Vagina (tissue), 2 donors: ENCODE data around the gene CBLN2. TPM values are rescaled to one million over a fixed set of nuclear protein-coding genes. Genes with fewer than 3 reads are reported as not detected.

Experiments used
- DNase-seq, 2 donors: peaks; one replicate each; pipeline ENCODE4 v3.0.0-alpha.2; 2017; ENCODE audit errors: extremely low spot score in 2 of 2
- H3K27ac ChIP-seq: fragments of 200-600 bp; sonication (generic); one replicate; pipeline ENCODE4 v1.5.1; 2019
- H3K27me3 ChIP-seq: fragments of 200-600 bp; sonication (generic); one replicate; pipeline ENCODE4 v1.5.1; 2019
- H3K36me3 ChIP-seq, 2 donors: fragments of 200-600 bp; sonication (generic); one replicate each; pipeline ENCODE4 v1.5.1; 2017 to 2019
- H3K4me1 ChIP-seq: fragments of 200-600 bp; sonication (generic); one replicate; pipeline ENCODE4 v1.5.1; 2019
- H3K4me3 ChIP-seq, 2 donors: fragments of 200-600 bp; sonication (generic); 1 replicate in 1 of 2; 2 replicates in 1 of 2; pipeline ENCODE4 v1.5.1; 2016 to 2019
- H3K9me3 ChIP-seq: fragments of 200-600 bp; sonication (generic); one replicate; pipeline ENCODE4 v1.5.1; 2019
- POLR2A ChIP-seq, 2 donors: fragments of 450-650 bp; IDR thresholded peaks; one replicate each; pipeline ENCODE4 v1.6.1; 2017; ENCODE audit warnings: antibody characterized with exemption in 2 of 2, mild to moderate bottlenecking in 2 of 2, moderate library complexity in 2 of 2
- POLR2AphosphoS5 ChIP-seq, 2 donors: sonication (generic); formaldehyde crosslinking; IDR thresholded peaks; one replicate each; pipeline ENCODE4 v1.9.0; 2017; ENCODE audit warnings: antibody characterized with exemption in 2 of 2, mild to moderate bottlenecking in 2 of 2, low read depth in 1 of 2; ENCODE audit not compliant: insufficient read depth in 1 of 2
- intact Hi-C: fragments of 100-400 bp; cut with DNase I; formaldehyde crosslinking; loops from one replicate; pipeline ENCODE4 v1.15.1; 2023
- total RNA-seq: library from RNA; depleted of rRNA; stranded (reverse); fragments of >200 nt; gene quantifications from one replicate; pipeline ENCODE4 v1.2.3, GENCODE V29; 2016
- TF ChIP-seq, protein P1 (sequence below), 3 experiments: fragments of 450-650 bp in 2 of 3; fragments of 200-600 bp in 1 of 3; sonication (generic) in 1 of 3; IDR thresholded peaks; one replicate each; pipeline ENCODE4 v1.5.1; 2017 to 2019; ENCODE audit warnings: antibody characterized with exemption in 3 of 3, mild to moderate bottlenecking in 2 of 3, moderate library complexity in 2 of 3

The CBLN2 gene
- total RNA-seq, 1 donor from 2014 or later, result not detected

- Histone ChIP-seq H3K27ac (no peak overlapping the region), H3K4me1 (peaks cover 10% of the 10 kb centered on the region), H3K4me3 (no peak overlapping the region), H3K36me3 (no peaks in the 10 kb centered on the region), H3K9me3 (no peaks in the 10 kb centered on the region), H3K27me3 (no peaks in the 10 kb centered on the region)
- intact Hi-C loops, result no loop called here
- TF ChIP-seq, protein P1, sequence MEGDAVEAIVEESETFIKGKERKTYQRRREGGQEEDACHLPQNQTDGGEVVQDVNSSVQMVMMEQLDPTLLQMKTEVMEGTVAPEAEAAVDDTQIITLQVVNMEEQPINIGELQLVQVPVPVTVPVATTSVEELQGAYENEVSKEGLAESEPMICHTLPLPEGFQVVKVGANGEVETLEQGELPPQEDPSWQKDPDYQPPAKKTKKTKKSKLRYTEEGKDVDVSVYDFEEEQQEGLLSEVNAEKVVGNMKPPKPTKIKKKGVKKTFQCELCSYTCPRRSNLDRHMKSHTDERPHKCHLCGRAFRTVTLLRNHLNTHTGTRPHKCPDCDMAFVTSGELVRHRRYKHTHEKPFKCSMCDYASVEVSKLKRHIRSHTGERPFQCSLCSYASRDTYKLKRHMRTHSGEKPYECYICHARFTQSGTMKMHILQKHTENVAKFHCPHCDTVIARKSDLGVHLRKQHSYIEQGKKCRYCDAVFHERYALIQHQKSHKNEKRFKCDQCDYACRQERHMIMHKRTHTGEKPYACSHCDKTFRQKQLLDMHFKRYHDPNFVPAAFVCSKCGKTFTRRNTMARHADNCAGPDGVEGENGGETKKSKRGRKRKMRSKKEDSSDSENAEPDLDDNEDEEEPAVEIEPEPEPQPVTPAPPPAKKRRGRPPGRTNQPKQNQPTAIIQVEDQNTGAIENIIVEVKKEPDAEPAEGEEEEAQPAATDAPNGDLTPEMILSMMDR (IDR thresholded peaks at IDR 0.05), result no peak
- no peak for TF ChIP-seq POLR2AphosphoS5 (IDR thresholded peaks at IDR 0.05; ENCODE audit: insufficient read depth in 1 of 2, low read depth in 1 of 2)
- no peak for TF ChIP-seq POLR2A (IDR thresholded peaks at IDR 0.05)
- no peak for DNase-seq
Measured at GRCh38 chr18:72542342-72542741, 1.8 kb downstream of the CBLN2 start.

- Histone ChIP-seq H3K27me3 (no peaks in the 10 kb centered on the region), H3K36me3 (no peaks in the 10 kb centered on the region), H3K9me3 (no peaks in the 10 kb centered on the region), H3K27ac (no peak overlapping the region), H3K4me3 (no peak overlapping the region), H3K4me1 (peaks cover 10% of the 10 kb centered on the region)
- no peak for TF ChIP-seq POLR2AphosphoS5 (IDR thresholded peaks at IDR 0.05; ENCODE audit: insufficient read depth in 1 of 2, low read depth in 1 of 2)
- TF ChIP-seq POLR2A (IDR thresholded peaks at IDR 0.05), result no peak
- TF ChIP-seq, protein P1 (IDR thresholded peaks at IDR 0.05), result no peak
- no peak for DNase-seq
- intact Hi-C loops, result no loop called here
Measured at GRCh38 chr18:72541871-72542332, 2.2 kb downstream of the CBLN2 start.

DNA sequence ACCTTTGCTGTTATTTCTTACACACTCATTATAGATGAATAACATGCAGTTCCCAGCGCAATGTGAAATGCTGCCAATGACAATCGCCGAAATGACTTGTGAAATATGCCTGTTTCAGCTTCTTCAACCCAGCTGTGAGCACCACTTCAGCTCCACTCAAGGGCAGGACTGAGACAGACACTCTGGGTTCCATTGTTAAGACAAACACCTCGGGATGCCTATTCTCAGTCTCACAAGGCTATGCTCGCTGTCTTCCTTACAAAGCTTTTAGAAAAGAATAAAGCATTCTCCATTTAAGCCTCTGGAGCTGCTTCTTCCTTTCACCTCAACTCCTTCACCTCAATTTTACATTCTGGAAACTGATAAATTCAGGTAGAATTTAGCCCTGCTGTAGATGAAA, 4.2 kb downstream of the CBLN2 start:
- intact Hi-C loops, result no loop called here
- H3K9me3 ChIP-seq, result no peaks in the 10 kb centered on the region
- H3K4me1 ChIP-seq, result peaks cover 10% of the 10 kb centered on the region
- no peaks in the 10 kb centered on the region for H3K36me3 ChIP-seq
- DNase-seq, result no peak
- H3K4me3 ChIP-seq, result no peak overlapping the region
- TF ChIP-seq, protein P1 (IDR thresholded peaks at IDR 0.05), result no peak
- no peak for TF ChIP-seq POLR2AphosphoS5 (IDR thresholded peaks at IDR 0.05; ENCODE audit: insufficient read depth in 1 of 2, low read depth in 1 of 2)
- H3K27me3 ChIP-seq, result no peaks in the 10 kb centered on the region
- no peak overlapping the region for H3K27ac ChIP-seq

DNA sequence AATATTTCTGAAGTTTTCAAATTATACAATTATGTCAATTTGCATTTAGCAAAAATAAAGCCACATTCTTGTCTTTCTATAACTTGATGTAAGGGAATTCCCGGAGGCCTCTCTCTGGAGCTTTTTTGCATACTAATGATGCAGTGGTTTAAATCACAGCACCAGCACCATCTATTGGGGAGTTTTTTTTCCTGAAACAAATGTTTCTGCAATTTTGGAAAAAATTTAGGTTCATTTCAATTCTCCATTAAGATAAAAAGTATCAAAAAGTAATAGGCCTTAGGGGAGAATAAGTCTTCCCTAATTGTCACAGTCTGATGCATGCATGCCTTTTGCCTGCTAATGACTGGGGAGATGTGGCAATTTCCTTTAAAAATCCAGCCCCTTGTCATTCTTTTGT, 13.5 kb downstream of the CBLN2 start:
- intact Hi-C loops, result no loop called here
- Histone ChIP-seq H3K36me3 (no peaks in the 10 kb centered on the region), H3K27ac (no peak overlapping the region), H3K4me3 (no peak overlapping the region), H3K27me3 (no peaks in the 10 kb centered on the region), H3K9me3 (no peaks in the 10 kb centered on the region), H3K4me1 (no peaks in the 10 kb centered on the region)
- DNase-seq, result no peak
- TF ChIP-seq, protein P1 (IDR thresholded peaks at IDR 0.05), result no peak
- no peak for TF ChIP-seq POLR2A (IDR thresholded peaks at IDR 0.05)
- no peak for TF ChIP-seq POLR2AphosphoS5 (IDR thresholded peaks at IDR 0.05; ENCODE audit: insufficient read depth in 1 of 2, low read depth in 1 of 2)

DNA sequence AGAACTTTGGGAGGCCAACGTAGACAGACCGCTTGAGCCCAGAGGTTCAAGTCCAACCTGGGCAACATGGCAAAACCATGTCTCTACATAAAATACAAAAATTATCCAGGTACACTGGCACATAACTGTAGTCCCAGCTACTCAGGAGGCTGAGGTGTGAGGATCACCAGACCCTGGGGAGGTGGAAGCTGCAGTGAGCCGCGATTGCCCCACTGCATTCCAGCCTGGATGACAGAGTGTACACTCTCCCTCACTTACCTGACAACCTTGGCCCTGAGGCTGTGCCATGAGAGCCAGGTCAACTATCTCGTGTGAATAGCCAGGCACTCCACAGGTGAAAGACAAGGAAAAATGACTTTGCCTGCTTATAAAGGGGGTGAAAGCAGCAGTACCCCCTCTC, 39.3 kb downstream of the CBLN2 start:
- Histone ChIP-seq H3K27ac (no peak overlapping the region), H3K4me1 (no peaks in the 10 kb centered on the region), H3K27me3 (no peaks in the 10 kb centered on the region), H3K9me3 (no peaks in the 10 kb centered on the region), H3K36me3 (no peaks in the 10 kb centered on the region), H3K4me3 (no peak overlapping the region)
- no peak for DNase-seq
- TF ChIP-seq, protein P1 (IDR thresholded peaks at IDR 0.05), result no peak
- TF ChIP-seq POLR2A (IDR thresholded peaks at IDR 0.05) (no peak), POLR2AphosphoS5 (IDR thresholded peaks at IDR 0.05; ENCODE audit: insufficient read depth in 1 of 2, low read depth in 1 of 2) (no peak)
- intact Hi-C loops, result no loop called here
